SH-SY5Y (cell line): ENCODE measurements around the gene PNPLA6.
A peak's percentile ranks its signal among the peaks of the same experiment; 100 is the strongest.

Experiments
- GATA2 ChIP-seq: IDR thresholded peaks from 2 replicates; pipeline ENCODE4 v1.6.1; 2011; ENCODE audit warnings: mild to moderate bottlenecking, low read depth, low read length
- GATA3 ChIP-seq: IDR thresholded peaks from 2 replicates; pipeline ENCODE4 v1.6.1; 2011; ENCODE audit warnings: low read depth, mild to moderate bottlenecking, low read length, moderate library complexity

Gene PNPLA6

DNA sequence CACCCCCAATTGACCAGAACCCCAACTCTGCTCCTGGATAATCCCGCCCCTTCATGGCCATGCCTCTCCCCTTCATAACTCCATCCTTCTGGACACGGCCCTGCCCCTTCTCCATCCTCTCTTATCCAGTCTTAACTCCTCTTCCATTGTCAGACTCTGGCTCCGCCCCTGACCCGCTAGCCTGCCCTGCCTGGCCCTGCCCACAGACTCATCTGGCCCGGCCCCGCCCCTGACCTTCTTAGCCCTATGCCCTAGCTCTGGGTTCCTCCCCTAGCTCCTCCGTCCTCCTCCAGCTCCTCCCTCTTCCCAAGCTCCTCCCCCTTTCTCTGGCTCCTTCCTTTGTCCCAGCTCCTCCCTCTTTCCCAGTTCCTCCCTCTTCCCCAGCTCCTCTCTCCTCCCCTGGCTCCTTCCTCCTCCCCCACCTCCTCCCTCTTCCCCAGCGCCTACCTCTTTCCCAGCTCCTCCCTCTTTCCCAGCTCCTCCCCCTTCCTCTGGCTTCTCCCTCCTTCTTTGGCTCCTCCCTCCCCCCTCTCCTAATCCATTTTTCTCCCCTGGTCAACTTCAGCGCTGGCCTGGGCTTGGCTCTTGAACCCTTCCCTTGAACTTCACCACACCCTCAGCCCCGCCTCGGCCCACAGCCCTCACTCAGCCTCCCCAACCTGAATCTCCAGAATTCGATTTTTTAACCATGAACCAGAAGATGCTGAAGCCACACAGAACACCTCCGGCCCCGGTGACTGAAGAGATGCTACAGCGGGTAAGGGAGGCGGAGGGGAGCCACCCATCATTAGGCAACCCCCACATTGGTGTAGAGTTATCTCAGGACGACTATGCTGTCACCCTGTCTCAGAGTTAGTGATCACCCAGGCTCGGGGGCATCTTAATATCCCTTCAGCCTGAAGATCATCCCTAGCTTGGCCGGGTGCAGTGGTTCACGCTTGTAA is 28.9 kb upstream of the PNPLA6 start:
- no peak for TF ChIP-seq GATA3
- no peak for TF ChIP-seq GATA2

DNA sequence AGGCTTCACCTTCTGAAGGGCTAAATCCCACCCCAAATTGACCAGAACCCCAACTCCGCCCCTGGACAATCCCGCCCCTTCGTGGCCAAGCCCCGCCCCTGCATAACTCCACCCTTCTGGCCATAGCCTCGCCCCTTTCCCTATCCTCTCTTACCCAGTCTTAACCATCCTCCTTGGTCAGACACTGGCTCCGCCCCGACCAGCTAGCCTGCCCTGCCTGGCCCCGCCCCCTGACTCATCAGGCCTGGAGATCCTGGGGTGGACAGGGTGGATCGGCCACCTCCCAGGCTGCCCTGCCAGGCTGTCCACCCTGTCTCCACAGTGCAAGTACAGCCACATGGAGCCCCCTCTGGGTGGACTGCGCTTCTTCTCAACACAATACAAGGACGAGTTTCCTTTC is 27.6 kb upstream of the PNPLA6 start:
- no peak for TF ChIP-seq GATA3

DNA sequence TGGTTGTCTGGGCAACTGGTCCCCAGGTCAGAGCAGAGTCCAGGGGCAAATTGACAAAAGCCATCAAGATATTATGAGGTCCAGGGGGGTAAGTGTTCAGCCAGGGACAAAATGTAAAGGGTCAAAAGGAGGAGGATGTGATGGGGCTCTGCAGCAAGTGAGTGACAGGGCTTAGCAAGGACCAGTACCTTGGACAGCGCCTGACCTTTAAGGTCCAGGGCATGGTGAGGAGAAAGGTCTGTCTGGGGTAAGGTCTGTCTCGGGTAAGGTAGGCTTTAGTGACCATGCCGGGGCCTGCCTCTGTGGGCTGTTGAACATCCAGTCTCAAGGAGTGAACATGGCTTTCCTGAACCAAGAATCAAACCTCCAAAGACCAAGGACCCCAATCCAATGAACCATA is 25.9 kb upstream of the PNPLA6 start:
- TF ChIP-seq GATA2 = no peak

DNA sequence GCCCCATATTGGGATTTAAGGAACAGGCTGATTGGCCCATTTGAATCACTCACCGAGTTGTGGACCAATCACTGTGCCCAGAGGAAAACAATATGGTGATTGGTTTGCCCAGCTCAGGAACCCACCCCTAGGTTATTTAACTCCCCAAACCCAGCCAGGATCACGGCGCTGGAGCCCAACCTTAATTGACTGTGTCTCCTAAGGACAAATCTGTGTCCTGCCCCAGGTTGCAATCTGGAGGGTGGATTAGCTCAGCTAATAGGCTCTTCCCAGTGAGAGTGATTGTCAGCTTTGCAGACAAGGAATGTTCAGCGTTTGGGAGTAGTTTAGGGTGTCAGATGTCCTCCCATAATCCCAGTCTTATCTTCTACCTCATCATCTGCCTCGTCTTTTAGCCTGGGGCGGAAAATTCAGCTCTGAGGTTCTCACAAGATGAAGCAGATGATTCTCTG is 23.1 kb upstream of the PNPLA6 start:
- TF ChIP-seq GATA2 (no peak), GATA3 (no peak)

DNA sequence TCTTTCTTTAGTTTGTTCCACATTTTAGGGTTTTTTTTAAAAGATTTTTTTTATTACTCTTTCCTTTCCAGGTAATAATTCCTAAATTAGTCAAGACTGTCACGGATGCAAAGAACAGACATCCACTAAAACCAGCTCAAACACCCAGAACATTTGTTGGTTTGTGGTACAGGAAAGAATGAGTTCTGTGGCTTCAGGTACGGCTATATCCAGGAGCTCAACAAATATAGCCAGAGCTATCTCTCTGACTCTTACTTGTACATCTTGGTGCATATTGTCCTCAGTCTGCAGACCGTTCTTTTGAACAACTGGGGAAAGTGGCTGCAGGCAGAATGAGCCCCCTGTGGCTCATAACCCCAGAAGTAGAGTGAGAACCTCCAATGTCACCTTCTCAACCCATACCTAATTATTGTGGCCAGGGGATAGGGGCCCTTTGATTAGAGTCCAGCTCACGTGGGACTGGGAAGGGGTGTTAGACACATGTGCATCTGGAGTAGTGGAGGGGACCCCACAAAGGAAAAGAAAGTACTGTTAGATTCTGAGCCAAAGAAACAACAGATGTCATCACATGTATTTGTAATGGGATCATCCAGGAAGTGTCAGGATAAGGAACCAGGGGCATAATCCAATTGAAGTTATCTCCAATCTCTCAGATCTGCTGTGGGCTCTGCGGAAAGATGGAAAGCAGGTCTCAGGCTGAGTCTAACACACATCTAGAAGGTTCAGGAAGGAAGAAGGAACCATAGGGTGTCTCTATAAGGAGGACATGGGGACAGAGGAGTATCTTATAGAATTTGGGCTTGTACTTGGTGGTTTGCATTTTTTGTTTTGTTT is 21.5 kb upstream of the PNPLA6 start:
- TF ChIP-seq GATA3 (no peak; the same call in 1 of the 2 replicates), GATA2 (peak; percentile 85)

DNA sequence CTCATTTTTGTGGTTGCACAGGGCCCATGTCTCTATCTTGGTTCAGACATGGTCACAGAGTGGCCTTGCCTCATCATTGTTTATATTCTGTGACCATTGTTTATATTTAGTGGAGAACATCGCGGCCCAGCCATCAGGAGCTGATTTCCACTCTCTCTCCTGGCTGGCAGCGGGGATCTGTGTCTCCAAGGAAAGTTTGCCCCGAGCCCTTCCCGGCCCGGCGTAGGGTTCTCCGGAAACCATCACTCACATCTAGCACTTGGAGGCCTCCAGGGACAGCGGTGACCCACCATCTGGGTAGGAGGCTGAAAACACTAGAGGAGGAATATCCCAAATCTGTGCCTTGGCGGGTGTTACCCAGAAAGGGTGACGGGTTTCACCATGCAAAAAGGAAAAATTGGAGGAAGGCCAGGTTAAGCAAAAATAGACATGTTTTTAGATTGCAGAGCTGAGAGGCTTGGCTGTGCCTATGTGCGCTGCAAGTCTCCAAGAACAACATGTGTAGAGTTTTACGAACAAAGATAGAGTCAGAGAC is 20.3 kb upstream of the PNPLA6 start:
- TF ChIP-seq GATA2 (no peak), GATA3 (no peak)

DNA sequence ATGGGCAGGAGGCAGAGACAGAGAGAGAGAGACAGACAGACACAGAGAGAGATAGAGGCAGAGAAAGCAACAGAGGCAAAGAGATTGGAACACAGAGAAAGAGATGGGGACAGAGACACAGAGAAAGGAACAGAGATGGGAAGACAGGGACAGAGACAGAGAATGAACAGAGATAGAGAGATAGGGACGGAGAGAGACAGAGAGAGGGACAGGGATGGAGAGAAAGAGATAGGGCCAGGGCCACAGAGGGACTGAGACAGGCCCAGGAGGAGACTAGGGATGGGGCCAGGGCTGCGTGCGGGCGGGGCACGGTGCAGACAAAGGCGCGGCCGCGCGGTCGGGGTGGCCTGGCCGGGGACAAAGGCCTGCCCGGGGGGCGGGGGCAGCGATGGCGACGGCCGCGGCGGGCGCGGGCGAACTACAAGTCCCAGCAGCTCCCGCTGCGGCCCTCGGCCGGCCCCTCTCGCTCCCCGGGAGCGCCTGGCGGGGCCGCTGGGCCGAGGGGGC is 19.8 kb upstream of the PNPLA6 start, which contains the start of gene ZNF358:
Gene ZNF358, plus strand, starts transcription at position 459 of the 507 bp plus-strand sequence. CDS start 3,140 bp downstream, outside the sequence.
- TF ChIP-seq GATA3 (no peak), GATA2 (no peak)

DNA sequence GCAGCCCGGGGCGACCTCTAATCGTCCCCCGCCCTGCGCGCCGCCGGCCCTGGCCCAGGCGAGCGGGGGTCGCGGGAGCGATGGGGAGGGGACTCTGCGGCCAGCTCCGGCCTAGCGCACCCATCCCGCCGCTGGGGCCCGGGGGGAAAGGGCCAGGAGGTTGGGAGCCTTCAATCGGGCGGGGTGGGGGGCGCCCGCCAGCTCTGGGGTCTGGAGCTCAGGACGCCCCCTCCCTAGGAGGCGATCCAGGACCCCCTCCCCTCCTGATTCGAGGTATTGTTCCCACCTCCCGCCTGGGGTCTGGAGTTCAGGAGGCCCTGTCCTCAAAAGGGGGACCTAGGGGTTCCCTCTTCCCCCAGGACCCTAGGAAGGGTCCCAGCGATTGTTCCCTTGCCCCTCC is 19.2 kb upstream of the PNPLA6 start:
- TF ChIP-seq GATA3 (no peak), GATA2 (no peak)

DNA sequence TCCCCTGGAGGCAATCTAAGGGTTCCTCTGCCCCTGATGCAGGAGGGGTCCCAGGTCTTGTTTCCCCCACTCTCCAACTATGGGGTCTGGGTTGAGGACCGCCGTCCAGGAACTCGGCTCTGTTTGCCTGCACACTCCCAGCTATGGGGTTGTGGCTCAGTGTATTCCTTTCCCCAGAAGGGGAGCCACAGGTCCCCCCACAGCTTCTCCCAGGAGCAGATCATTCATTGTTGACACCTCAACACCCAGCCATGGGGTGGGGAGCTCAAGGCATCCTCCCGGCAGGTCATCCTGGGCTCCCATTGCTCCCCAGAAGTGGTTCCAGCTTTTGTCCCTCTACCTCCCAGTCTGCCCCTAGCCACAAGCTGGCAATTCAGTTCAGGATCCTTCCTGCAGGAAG is 18.6 kb upstream of the PNPLA6 start:
- no peak for TF ChIP-seq GATA2
- no peak for TF ChIP-seq GATA3

DNA sequence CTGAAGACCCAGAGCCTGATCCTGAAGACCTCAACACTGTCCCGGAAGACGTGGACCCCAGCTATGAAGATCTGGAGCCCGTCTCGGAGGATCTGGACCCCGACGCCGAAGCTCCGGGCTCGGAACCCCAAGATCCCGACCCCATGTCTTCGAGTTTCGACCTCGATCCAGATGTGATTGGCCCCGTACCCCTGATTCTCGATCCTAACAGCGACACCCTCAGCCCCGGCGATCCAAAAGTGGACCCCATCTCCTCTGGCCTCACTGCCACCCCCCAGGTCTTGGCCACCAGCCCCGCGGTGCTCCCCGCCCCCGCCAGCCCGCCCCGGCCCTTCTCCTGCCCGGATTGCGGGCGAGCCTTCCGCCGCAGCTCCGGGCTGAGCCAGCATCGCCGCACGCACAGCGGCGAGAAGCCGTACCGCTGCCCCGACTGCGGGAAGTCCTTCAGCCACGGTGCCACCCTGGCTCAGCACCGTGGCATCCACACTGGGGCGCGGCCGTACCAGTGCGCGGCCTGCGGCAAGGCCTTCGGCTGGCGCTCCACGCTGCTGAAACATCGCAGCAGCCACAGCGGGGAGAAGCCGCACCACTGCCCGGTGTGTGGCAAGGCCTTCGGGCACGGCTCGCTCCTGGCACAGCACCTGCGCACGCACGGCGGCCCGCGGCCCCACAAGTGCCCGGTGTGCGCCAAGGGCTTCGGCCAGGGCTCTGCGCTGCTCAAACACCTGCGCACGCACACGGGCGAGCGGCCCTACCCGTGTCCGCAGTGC is 16.0 kb upstream of the PNPLA6 start:
- TF ChIP-seq GATA2 (no peak), GATA3 (no peak)

DNA sequence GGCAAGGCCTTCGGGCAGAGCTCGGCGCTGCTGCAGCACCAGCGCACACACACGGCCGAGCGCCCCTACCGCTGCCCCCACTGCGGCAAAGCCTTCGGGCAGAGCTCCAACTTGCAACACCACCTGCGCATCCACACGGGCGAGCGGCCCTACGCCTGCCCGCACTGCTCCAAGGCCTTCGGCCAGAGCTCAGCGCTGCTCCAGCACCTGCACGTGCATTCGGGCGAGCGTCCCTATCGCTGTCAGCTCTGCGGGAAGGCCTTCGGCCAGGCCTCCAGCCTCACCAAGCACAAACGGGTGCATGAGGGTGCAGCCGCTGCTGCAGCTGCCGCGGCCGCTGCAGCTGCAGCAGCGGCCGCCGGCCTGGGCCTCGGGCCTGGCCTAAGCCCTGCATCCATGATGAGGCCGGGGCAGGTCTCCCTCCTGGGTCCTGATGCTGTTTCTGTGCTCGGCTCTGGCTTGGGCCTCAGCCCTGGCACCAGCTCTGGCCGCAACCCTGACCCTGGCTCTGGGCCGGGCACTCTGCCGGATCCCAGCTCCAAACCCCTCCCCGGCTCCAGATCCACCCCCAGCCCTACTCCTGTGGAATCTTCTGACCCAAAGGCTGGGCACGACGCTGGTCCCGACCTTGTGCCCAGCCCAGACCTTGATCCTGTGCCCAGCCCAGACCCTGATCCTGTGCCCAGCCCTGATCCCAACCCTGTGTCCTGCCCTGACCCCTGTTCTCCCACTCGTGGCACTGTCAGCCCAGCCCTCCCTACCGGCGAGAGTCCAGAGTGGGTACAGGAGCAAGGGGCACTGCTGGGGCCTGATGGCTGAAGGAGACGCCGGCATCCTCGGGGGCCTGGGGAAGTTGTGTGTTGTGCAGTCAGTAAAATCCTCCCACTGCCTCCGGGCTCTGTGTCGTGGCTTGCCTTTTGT is 15.1 kb upstream of the PNPLA6 start:
- TF ChIP-seq GATA2 (no peak), GATA3 (no peak)

DNA sequence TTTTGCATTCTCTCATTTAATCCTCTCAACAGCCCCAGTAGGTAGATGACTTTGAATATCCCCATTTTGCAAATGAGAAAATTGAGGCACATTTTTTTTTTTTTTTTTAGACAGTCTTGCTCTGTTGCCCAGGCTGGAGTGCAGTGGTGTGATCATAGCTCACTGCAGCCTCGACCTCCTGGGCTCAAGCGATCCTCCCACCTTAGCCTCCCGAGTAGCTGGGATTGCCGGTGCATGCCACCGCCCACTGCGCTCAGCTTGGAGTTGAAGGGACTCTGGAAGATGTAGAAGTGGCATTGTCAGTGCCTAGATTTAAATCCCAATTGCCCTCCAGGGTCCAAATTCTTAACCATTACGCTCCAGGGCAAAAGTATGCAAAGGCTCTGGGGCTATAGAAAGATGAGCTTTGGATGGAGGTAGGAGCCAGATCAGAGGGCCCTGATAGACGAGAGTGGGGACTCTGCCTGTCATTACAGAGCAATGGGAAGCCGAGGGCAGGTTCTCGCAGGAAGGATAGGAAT is 13.9 kb upstream of the PNPLA6 start:
- no peak for TF ChIP-seq GATA2
- TF ChIP-seq GATA3 = no peak
